HepG2 (cell line): Measurements from ENCODE around the gene NPC1. TPM values are rescaled to one million over a fixed set of nuclear protein-coding genes. Genes with fewer than 3 reads are reported as not detected.

ENCODE experiments used
- CCAR2 ChIP-seq: fragments of 200-400 bp; formaldehyde crosslinking; optimal IDR thresholded peaks from 2 replicates; pipeline ENCODE3; 2018; ENCODE audit warnings: low read depth, mild to moderate bottlenecking, low read length, moderate library complexity
- ETS1 ChIP-seq: sonication (generic); formaldehyde crosslinking; IDR thresholded peaks from 2 replicates; pipeline ENCODE4 v1.4.0; 2020; ENCODE audit warnings: missing genetic modification reagents
- FOXP1 ChIP-seq, 2 experiments: fragments of 450-650 bp in 1 of 2; IDR thresholded peaks; 2 replicates each; pipeline ENCODE4 v1.6.1; 2017 to 2018; ENCODE audit warnings: antibody characterized with exemption in 1 of 2
- HNF4A ChIP-seq: sonication (generic); formaldehyde crosslinking; IDR thresholded peaks from 2 replicates; pipeline ENCODE4 v1.4.0; 2020; ENCODE audit warnings: missing genetic modification reagents
- NFYC ChIP-seq: IDR thresholded peaks from 2 replicates; pipeline ENCODE4 v1.6.1; 2016; ENCODE audit warnings: missing genetic modification reagents, missing compliant biosample characterization
- PHF5A ChIP-seq: IDR thresholded peaks from one replicate; pipeline ENCODE4 v1.6.1; 2018; ENCODE audit warnings: low read depth, missing genetic modification reagents; ENCODE audit not compliant: unreplicated experiment
- RELA ChIP-seq: sonication (generic); formaldehyde crosslinking; IDR thresholded peaks from 2 replicates; pipeline ENCODE4 v1.4.0; 2020; ENCODE audit warnings: missing genetic modification reagents
- RNF2 ChIP-seq: fragments of 450-650 bp; conservative IDR thresholded peaks from 2 replicates; pipeline ENCODE4 v1.6.1; 2016; ENCODE audit warnings: low read depth
- RXRA ChIP-seq: sonication (generic); formaldehyde crosslinking; IDR thresholded peaks from 2 replicates; pipeline ENCODE4 v1.5.1; 2020; ENCODE audit warnings: missing genetic modification reagents
- SMARCE1 ChIP-seq: fragments of 450-650 bp; IDR thresholded peaks from 2 replicates; pipeline ENCODE4 v1.6.1; 2017; ENCODE audit warnings: borderline replicate concordance
- ZNF567 ChIP-seq: sonication (generic); formaldehyde crosslinking; IDR thresholded peaks from 2 replicates; pipeline ENCODE4 v1.8.1; 2023; ENCODE audit warnings: mild to moderate bottlenecking, missing genetic modification reagents, borderline replicate concordance
- ZNF572 ChIP-seq: sonication (generic); formaldehyde crosslinking; IDR thresholded peaks from 2 replicates; pipeline ENCODE4 v1.5.1; 2020; ENCODE audit warnings: mild to moderate bottlenecking, missing genetic modification reagents
- ZNF605 ChIP-seq: sonication (generic); formaldehyde crosslinking; IDR thresholded peaks from 2 replicates; pipeline ENCODE4 v1.8.0; 2022; ENCODE audit warnings: mild to moderate bottlenecking, missing genetic modification reagents
- ZNF609 ChIP-seq: sonication (generic); formaldehyde crosslinking; IDR thresholded peaks from 2 replicates; pipeline ENCODE4 v1.4.0; 2020; ENCODE audit warnings: mild to moderate bottlenecking, missing genetic modification reagents, borderline replicate concordance
- polyA plus RNA-seq, 8 experiments: library from polyadenylated mRNA; depleted of rRNA in 3 of 8; stranded (reverse) in 7 of 8; unstranded in 1 of 8; fragments of >200 nt; fragmentation: Illumina TruSeq in 4 of 8; extraction: Trizol in 4 of 8; gene quantifications; 2 replicates each; pipeline versions ENCODE4 v1.2.1 to v1.2.3, GENCODE V29; 2011 to 2016; ENCODE audit warnings: low read depth in 4 of 8, missing spikeins in 1 of 8, mixed read lengths in 1 of 8; ENCODE audit not compliant: insufficient read depth in 1 of 8
- total RNA-seq, 5 experiments: library from RNA; depleted of rRNA; stranded (reverse); fragments of >200 nt; fragmentation: Illumina TruSeq; extraction: Trizol; gene quantifications; 2 replicates each; pipeline ENCODE4 v1.2.3, GENCODE V29; 2016; ENCODE audit warnings: low read depth in 1 of 5
- TF ChIP-seq, protein P1 (sequence below): sonication (generic); formaldehyde crosslinking; IDR thresholded peaks from 2 replicates; pipeline ENCODE4 v1.4.0; 2020; ENCODE audit warnings: missing genetic modification reagents
- TF ChIP-seq, protein P2 (sequence below): sonication (generic); formaldehyde crosslinking; IDR thresholded peaks from 2 replicates; pipeline ENCODE4 v1.4.0; 2020; ENCODE audit warnings: missing genetic modification reagents; ENCODE audit errors: not compliant biosample characterization
- TF ChIP-seq, protein P3 (sequence below): sonication (generic); formaldehyde crosslinking; IDR thresholded peaks from 2 replicates; pipeline ENCODE4 v1.4.0; 2020; ENCODE audit warnings: missing genetic modification reagents, low read depth, mild to moderate bottlenecking, borderline replicate concordance
- TF ChIP-seq, protein P4 (sequence below): sonication (generic); formaldehyde crosslinking; IDR thresholded peaks from 2 replicates; pipeline ENCODE4 v1.8.1; 2023; ENCODE audit warnings: mild to moderate bottlenecking, moderate library complexity, missing genetic modification reagents

NPC1 gene
- total and polyA plus RNA-seq, 2 of the 13 experiments (the other 11 are each of a cell fraction or from before 2014, with no cell fraction given), result 46.5 to 114 TPM

GRCh38 chr18:23572012-23572411 lies 14.3 kb downstream of the NPC1 start (continued):
- TF ChIP-seq, protein P1, sequence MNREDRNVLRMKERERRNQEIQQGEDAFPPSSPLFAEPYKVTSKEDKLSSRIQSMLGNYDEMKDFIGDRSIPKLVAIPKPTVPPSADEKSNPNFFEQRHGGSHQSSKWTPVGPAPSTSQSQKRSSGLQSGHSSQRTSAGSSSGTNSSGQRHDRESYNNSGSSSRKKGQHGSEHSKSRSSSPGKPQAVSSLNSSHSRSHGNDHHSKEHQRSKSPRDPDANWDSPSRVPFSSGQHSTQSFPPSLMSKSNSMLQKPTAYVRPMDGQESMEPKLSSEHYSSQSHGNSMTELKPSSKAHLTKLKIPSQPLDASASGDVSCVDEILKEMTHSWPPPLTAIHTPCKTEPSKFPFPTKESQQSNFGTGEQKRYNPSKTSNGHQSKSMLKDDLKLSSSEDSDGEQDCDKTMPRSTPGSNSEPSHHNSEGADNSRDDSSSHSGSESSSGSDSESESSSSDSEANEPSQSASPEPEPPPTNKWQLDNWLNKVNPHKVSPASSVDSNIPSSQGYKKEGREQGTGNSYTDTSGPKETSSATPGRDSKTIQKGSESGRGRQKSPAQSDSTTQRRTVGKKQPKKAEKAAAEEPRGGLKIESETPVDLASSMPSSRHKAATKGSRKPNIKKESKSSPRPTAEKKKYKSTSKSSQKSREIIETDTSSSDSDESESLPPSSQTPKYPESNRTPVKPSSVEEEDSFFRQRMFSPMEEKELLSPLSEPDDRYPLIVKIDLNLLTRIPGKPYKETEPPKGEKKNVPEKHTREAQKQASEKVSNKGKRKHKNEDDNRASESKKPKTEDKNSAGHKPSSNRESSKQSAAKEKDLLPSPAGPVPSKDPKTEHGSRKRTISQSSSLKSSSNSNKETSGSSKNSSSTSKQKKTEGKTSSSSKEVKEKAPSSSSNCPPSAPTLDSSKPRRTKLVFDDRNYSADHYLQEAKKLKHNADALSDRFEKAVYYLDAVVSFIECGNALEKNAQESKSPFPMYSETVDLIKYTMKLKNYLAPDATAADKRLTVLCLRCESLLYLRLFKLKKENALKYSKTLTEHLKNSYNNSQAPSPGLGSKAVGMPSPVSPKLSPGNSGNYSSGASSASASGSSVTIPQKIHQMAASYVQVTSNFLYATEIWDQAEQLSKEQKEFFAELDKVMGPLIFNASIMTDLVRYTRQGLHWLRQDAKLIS (CRISPR knock-in tag), result no peak
- no peak for TF ChIP-seq SMARCE1
- TF ChIP-seq RNF2, result no peak
- no peak for TF ChIP-seq NFYC (CRISPR knock-in tag)
- no peak for TF ChIP-seq ZNF609 (CRISPR knock-in tag)
- TF ChIP-seq FOXP1 (IDR thresholded peaks at IDR 0.05), result no peak
- no peak for TF ChIP-seq FOXP1 (CRISPR knock-in tag; IDR thresholded peaks at IDR 0.05)
- TF ChIP-seq ZNF567 (CRISPR knock-in tag), result no peak
- TF ChIP-seq HNF4A, result peak; percentile 60
- TF ChIP-seq RXRA (CRISPR knock-in tag), result peak; percentile 83; the same call in 1 of the 2 replicates
- TF ChIP-seq ETS1 (CRISPR knock-in tag), result no peak
- no peak for TF ChIP-seq CCAR2
- TF ChIP-seq RELA (CRISPR knock-in tag), result no peak
- no peak for TF ChIP-seq ZNF572 (CRISPR knock-in tag)
- TF ChIP-seq, protein P2, sequence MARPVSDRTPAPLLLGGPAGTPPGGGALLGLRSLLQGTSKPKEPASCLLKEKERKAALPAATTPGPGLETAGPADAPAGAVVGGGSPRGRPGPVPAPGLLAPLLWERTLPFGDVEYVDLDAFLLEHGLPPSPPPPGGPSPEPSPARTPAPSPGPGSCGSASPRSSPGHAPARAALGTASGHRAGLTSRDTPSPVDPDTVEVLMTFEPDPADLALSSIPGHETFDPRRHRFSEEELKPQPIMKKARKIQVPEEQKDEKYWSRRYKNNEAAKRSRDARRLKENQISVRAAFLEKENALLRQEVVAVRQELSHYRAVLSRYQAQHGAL (CRISPR knock-in tag), result no peak
- TF ChIP-seq, protein P3, sequence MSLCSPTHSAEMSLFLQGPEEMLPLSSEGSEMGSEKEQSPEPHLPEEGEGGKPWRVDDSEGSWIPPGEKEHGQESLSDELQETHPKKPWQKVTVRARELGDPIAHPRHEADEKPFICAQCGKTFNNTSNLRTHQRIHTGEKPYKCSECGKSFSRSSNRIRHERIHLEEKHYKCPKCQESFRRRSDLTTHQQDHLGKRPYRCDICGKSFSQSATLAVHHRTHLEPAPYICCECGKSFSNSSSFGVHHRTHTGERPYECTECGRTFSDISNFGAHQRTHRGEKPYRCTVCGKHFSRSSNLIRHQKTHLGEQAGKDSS (CRISPR knock-in tag), result no peak
- no peak for TF ChIP-seq ZNF605 (CRISPR knock-in tag)
- TF ChIP-seq PHF5A (CRISPR knock-in tag), result no peak
- TF ChIP-seq, protein P4, sequence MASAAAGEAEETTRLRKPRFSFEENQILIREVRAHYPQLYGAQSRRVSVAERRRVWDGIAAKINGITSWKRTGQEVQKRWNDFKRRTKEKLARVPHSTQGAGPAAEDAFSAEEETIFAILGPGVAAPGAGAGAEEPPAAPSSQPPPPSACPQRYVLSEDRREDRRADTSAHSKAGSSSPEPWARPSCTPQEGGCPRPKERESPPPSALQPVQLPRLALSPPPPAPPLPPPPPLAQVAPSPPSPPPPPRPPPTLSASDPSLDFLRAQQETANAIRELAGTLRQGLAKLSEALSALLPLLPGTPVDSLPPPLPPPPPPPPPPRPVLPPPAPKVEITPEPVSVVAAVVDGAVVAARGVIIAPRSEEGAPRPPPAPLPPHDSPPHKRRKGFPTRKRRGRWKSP, result 0 out of 2 replicates have a peak, but pooled peaks have one; percentile 38
